T-helper 2 cell (primary cell): Measurements from ENCODE around the gene RRBP1.
"Not testable (repeated sequence)": the region's sequence is repeated elsewhere in the genome, so short reads cannot be mapped to it uniquely, and the experiment has no call there.

ENCODE experiments used
- DNase-seq, 5 experiments: peaks; one replicate each; pipeline versions ENCODE4 v3.0.0 to v3.0.0-alpha.2; 2012 to 2022

Gene RRBP1

DNA sequence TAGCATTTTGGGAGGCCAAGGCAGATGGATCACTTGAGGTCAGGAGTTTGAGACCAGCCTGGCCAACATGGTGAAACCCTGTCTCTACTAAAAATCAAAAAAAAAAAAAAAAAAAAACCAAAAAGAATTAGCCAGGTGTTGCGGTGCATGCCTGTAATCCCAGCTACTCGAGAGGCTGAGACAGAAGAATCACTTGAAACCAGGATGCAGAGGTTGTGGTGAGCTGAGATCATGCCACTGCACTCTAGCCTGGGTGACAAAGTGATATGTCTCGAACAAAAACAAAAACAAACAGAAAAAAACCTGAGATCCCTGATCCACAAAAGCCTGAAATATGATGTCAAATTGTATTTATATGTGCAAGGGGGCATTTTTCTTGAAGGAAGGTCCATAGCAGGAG lies 25.9 kb upstream of the RRBP1 start:
- not testable (repeated sequence) for DNase-seq

- no peak for DNase-seq
Measured at GRCh38 chr20:17706632-17707031, 24.6 kb upstream of the RRBP1 start.

- no peak for DNase-seq
Measured at GRCh38 chr20:17705916-17706315, 23.9 kb upstream of the RRBP1 start.

DNA sequence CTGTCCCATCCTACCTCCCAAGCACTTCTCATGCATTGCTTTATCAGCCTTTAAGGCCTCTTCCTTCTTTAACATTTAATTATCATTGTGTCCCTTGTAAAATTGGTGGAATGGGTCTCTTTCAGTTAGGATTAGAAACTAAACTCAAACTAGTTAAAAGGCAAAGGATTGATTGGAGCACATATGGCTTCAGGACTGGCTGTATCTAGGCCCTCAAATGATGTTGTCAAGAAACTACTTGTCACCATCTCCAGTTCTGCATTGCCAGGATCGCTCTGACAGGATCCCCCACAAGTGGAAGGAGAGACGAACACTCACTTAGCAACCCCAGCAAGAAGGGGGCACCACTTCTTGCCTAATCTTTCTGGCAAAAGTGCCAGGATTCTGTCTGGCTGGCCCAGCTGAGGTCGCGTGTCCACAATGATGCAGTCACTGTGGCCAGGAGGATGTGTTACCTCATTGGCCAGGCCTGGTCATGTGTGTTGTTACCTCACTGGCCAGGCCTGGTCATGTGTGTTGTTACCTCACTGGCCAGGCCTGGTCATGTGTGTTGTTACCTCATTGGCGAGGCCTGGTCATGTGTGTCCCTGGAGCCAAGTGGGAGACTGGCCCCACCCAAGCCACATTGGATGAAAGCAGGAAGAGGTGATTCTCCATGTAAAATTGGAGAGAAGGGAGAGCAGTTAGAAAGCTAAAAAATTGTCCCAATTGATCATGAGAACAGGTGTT lies 22.7 kb upstream of the RRBP1 start:
- no peak for DNase-seq

DNA sequence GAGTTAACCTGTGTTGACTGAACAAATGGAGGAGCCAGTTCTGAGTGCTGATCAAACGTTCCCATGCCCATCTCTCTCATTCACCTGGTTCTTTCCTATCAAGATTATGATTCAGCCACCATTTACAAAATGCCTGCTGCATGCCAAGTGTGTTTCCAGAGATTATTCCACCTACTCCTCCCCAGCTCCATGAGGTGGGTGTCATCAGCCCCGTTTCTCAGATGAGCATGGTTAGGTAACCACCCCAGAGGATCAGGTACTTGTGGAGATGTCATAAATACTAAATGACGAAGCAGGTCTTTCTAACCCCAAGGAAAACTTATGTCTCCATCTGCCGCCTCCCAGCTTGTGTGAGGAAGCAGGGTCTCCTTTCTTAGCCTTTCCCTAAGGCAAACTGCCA lies 19.8 kb upstream of the RRBP1 start:
- DNase-seq, result no peak

GRCh38 chr20:17700637-17701036 lies 18.6 kb upstream of the RRBP1 start:
- no peak for DNase-seq

DNA sequence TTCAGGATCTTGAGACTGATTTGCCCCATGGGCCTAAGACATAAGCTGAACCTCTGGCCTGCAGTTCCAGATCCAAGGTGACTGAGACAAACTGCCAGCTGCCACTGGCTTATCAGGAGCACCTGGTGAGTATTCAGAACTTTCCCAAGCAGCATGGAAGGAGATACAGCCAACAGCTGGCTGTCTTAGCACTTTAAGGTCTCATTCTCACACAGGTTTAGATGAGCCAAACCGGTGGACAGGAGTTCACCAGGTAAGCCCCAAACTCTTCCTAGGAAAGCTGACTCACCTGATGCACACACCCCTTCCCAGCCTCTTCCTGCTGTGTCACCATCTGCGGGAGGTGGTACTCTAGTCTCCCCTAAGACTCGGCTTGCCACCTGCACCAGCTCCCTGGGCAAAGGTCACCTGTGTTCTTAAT lies 17.9 kb upstream of the RRBP1 start, which contains the start of gene BANF2:
Gene BANF2, plus strand, starts transcription at position 36 of the 421 bp plus-strand sequence. CDS start 25,060 bp downstream, outside the sequence.
- no peak for DNase-seq

GRCh38 chr20:17698384-17698783 lies 16.3 kb upstream of the RRBP1 start:
- DNase-seq, result no peak

GRCh38 chr20:17697171-17697570 lies 15.1 kb upstream of the RRBP1 start:
- no peak for DNase-seq

GRCh38 chr20:17696287-17696686 lies 14.2 kb upstream of the RRBP1 start:
- no peak for DNase-seq

DNA sequence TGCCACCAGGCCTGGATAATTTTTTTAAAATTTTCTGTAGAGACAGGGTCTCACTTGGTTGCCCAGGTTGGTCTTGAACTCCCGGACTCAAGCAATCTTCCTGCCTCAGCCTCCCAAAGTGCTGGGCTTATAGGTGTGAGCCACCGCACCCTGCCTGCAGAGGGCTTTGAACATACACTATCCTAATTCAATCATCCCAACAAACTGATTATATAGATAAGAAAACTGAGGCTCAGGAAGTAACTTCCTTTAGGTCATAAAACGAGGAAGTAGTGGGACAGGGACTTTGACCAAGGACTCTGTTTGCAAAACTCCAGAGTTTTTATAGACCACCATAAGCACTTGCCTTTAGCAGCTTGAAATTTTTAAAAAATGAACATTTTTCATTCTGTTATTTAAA lies 12.7 kb upstream of the RRBP1 start:
- no peak for DNase-seq

DNA sequence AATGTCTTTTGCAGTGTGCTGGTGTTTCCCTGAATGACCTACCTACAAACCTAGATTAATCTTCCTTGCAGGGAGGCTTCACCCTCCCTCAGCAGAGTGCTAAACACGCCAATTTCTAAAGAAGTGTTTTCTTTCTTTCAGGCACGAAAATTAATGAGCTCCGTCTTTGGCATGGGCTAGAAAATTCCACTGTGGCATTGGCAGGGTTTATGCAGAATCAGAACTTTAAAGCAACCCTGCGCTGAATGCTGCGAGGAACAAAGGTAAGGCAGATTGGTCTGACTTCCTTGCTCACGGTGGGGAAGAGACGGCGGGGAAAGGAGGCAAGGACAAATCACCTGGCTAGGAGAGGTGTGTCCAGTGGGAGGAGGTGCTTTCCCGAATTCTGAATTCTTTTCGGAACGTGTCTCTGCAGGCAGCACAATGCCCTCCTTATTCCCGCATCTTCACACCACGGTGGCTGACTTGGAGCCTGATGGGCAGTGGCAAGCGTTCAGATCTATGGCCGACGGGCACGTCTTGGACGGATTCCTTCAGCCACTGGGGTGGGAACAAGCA lies 11.5 kb upstream of the RRBP1 start:
- DNase-seq, result no peak

GRCh38 chr20:17691758-17692157 lies 9.7 kb upstream of the RRBP1 start:
- DNase-seq, result no peak

- DNase-seq, result no peak
Measured at GRCh38 chr20:17690144-17690543, 8.1 kb upstream of the RRBP1 start.

- no peak for DNase-seq
Measured at GRCh38 chr20:17688965-17689364, 6.9 kb upstream of the RRBP1 start.

DNA sequence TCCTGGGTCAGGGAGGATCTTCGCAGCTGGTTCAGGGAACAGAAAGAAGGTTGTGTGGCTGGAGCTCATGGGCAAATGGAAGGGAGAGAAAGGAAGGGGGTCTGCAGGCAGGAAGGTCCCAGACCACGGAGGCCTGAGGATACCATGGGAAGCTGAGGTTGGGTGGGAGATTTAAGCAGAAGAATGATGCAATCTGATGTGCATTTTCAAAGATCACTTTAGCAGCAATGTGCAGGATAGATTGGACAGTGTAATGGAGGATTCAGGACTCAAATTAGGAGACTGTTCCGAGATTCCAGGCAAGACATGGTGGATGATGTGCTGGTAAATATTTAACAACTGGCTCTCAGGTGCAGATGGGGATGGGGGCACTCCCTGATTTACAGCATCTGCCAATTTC lies 5.8 kb upstream of the RRBP1 start:
- DNase-seq, result no peak

GRCh38 chr20:17685168-17685567 lies 3.1 kb upstream of the RRBP1 start:
- DNase-seq, result no peak

GRCh38 chr20:17684077-17684888 lies 2.2 kb upstream of the RRBP1 start:
- no peak for DNase-seq

DNA sequence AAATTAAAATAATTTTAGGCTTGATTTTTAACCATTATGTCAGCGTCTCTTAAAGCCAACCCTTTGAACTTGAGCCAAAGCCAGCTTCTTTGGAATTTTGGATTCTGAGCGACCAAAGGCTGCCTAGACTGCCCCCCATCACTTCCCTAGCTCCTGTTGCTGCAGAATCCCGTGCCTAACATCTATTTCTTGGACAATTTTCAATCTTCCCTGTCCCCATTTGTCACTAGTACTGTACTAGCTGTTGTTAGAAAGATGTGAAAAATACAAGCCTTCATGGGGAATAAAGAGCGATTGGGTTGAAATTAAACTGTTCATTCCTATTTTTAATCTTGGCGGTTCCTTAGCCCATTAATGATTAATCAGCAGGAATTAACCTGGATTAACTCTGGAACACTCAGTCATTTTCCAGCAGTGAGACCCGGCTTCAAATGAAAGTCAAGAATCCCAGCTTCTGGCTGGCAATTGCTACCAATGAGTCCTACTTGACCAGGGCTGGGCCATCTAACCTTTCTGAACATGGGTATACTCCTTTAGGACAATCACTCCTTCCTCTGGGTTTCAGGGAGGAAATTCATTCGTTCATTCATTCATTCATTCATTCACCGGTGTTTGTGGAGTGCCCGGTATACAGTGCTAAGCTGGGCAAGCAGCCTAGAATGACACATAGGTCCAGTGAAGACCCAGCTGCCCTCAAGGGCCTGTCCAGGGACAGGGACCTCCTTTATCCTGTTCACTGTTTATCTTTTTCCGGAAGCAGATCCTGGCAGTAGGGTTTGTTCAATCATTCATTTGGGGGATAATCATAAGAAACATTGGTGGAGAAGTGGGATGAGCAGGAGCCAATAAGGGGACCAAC lies 1.4 kb upstream of the RRBP1 start:
- no peak for DNase-seq

DNA sequence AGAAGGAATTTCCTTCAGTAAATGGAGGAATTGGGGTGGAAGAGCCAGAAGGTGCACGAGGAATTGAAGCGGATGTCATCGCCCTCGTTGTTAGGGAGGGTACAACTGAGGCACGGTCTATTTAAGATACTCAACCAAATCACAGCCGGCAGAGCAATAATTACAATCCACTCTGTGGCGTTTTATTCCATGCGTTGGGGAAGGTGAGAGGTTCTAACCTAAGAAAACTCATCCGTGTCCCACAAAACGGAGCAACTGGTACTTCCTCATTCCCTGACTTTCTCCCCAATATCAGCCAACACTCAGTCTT lies 802 bp upstream of the RRBP1 start:
- no peak for DNase-seq

DNA sequence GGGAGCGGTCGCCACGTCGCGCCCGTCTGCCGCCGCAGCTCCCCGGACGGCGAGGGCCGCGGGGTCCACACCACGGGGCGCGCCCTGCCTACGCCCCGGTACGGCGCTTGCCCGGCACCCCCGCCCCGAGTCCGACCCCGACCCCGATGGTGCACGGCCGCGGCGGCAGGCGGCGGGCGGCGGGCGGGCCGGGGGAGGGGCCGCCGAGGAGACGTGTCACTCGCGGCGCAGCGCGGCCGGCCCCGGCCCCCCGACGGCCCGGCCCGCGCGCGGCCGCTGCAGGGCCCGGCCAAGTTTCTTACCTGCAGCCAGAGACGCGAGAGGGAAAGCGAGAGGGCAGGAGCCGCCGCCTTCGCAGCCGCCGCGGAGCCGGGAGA lies 328 bp downstream of the RRBP1 start:
- DNase-seq, result no peak

DNA sequence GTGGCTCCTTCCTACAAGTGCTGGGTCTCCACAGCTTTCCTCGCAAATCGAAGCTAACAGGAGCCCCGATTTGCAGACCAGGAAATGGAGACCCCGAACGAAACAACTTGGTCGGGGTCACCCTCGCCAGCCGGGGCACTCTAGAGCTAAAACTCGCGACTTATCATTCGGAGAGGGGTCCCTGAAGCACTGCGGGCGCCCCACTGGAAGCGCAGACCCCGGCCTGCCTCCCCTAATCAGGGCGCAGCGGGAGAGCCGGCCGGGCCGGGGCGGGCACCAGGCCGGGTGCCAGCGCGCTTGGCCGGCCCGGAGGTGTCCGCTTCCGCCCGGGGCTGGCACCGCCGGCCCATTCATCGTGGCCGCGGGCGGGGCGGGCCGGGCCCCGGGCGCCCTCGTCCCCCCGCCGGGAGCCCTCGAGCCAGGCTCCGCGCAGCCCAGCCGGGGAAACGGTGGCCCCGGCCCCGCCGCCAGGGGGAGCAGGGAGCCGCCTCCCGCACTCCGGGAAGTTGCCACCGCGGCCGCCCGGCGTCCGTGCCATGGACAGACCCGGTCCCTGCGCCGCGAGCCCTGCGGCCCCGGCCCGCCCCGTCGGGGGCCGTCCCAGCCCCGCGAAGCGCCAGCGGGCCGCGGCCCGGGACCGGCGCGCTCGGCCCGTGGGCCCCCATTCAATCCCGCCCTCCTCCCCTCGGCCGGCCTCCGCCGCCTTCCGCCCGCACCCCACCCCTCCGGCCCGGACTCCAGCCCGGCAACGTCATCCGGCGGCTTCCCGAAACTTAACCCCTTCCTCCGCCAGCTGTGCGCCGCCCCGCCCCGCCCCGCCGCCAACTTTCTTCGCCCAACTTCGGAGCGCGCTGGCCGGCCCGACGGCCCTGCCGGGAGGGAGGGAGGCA lies 961 bp downstream of the RRBP1 start:
- peak; percentile 61 to 76 (median 68) for DNase-seq
